Neural cell (in vitro differentiated cells): Measurements from ENCODE around the gene ARFRP1. TPM values are rescaled to one million over a fixed set of nuclear protein-coding genes. Genes with fewer than 3 reads are reported as not detected.

Experiments used
- H2AFZ ChIP-seq: fragments of 200-600, 300-800 bp; sonication (generic), shearing (Covaris generic); 2 replicates; pipeline ENCODE4 v1.6.0; 2014; ENCODE audit warnings: low read depth, mild to moderate bottlenecking, antibody characterized with exemption, low read length, moderate library complexity
- H3F3A ChIP-seq: fragments of 200-600 bp; shearing (Covaris generic); 2 replicates; pipeline ENCODE4 v1.6.1; 2016; ENCODE audit warnings: mild to moderate bottlenecking, moderate library complexity, mixed read lengths, antibody characterized with exemption, low read length; ENCODE audit not compliant: insufficient read depth, poor library complexity, severe bottlenecking
- H3K27ac ChIP-seq: fragments of 200-600, 300-800 bp; sonication (generic), shearing (Covaris generic); 2 replicates; pipeline ENCODE4 v1.5.1; 2014; ENCODE audit warnings: mild to moderate bottlenecking, low read length, moderate library complexity
- H3K27me3 ChIP-seq: fragments of 300-800, 200-600 bp; sonication (generic), shearing (Covaris generic); 2 replicates; pipeline ENCODE4 v1.6.0; 2014; ENCODE audit warnings: mild to moderate bottlenecking, low read depth, low read length, moderate library complexity; ENCODE audit not compliant: insufficient read depth
- H3K36me3 ChIP-seq: fragments of 300-800, 200-600 bp; sonication (generic), shearing (Covaris generic); 2 replicates; pipeline ENCODE4 v1.5.1; 2014; ENCODE audit warnings: mild to moderate bottlenecking, antibody characterized with exemption, low read length, moderate library complexity; ENCODE audit not compliant: insufficient read depth
- H3K4me2 ChIP-seq: fragments of 300-800, 200-600 bp; sonication (generic), shearing (Covaris generic); 2 replicates; pipeline ENCODE4 v1.6.0; 2014; ENCODE audit warnings: mild to moderate bottlenecking, low read length
- H3K4me3 ChIP-seq: fragments of 300-800, 200-600 bp; sonication (generic), shearing (Covaris generic); 2 replicates; pipeline ENCODE4 v1.5.1; 2014; ENCODE audit warnings: mild to moderate bottlenecking, low read length, moderate library complexity
- H3K79me2 ChIP-seq: fragments of 200-600 bp; shearing (Covaris generic); replicated peaks from 2 replicates; pipeline ENCODE4 v1.6.0; 2014; ENCODE audit warnings: mild to moderate bottlenecking, low read length, moderate library complexity; ENCODE audit not compliant: insufficient read depth
- H3K9ac ChIP-seq: fragments of 300-800, 200-600 bp; sonication (generic), shearing (Covaris generic); 2 replicates; pipeline ENCODE4 v1.6.1; 2016; ENCODE audit warnings: mild to moderate bottlenecking, low read length, mixed read lengths
- H3K9me2 ChIP-seq: fragments of 200-600 bp; shearing (Covaris generic); 2 replicates; pipeline ENCODE4 v1.6.1; 2016; ENCODE audit warnings: mild to moderate bottlenecking, low read length, mixed read lengths; ENCODE audit not compliant: insufficient read depth
- H3K9me3 ChIP-seq: fragments of 200-600, 300-800 bp; sonication (generic), shearing (Covaris generic); 2 replicates; pipeline ENCODE4 v1.6.1; 2016; ENCODE audit warnings: mild to moderate bottlenecking, mixed run types, low read length, moderate library complexity, mixed read lengths
- H4K20me1 ChIP-seq: fragments of 200-600 bp; shearing (Covaris generic); 2 replicates; pipeline ENCODE4 v1.6.1; 2016; ENCODE audit warnings: mild to moderate bottlenecking, mixed run types; ENCODE audit not compliant: insufficient read depth
- CTCF ChIP-seq: fragments of 450-650 bp; IDR thresholded peaks from 2 replicates; pipeline ENCODE4 v1.5.1; 2014; ENCODE audit warnings: antibody characterized with exemption, mild to moderate bottlenecking, moderate library complexity; ENCODE audit not compliant: poor library complexity, severe bottlenecking
- EP300 ChIP-seq: fragments of 450-650 bp; conservative IDR thresholded peaks from 2 replicates; pipeline ENCODE4 v1.6.1; 2014; ENCODE audit warnings: antibody characterized with exemption, mild to moderate bottlenecking, moderate library complexity; ENCODE audit not compliant: poor library complexity, severe bottlenecking
- EZH2 ChIP-seq: fragments of 200-600, 300-800 bp; shearing (Covaris generic), sonication (generic); IDR thresholded peaks from 2 replicates; pipeline ENCODE4 v1.6.1; 2014; ENCODE audit warnings: antibody characterized with exemption, low read length, borderline replicate concordance, mild to moderate bottlenecking; ENCODE audit not compliant: insufficient read depth, poor library complexity, severe bottlenecking
- MXI1 ChIP-seq: fragments of 450-650 bp; conservative IDR thresholded peaks from 2 replicates; pipeline ENCODE4 v1.6.1; 2014; ENCODE audit warnings: antibody characterized with exemption, mild to moderate bottlenecking; ENCODE audit not compliant: poor library complexity, severe bottlenecking
- POLR2AphosphoS5 ChIP-seq: IDR thresholded peaks from 2 replicates; pipeline ENCODE4 v1.6.1; 2012
- RAD21 ChIP-seq: fragments of 450-650 bp; conservative IDR thresholded peaks from 2 replicates; pipeline ENCODE4 v1.6.1; 2014; ENCODE audit warnings: antibody characterized with exemption, mild to moderate bottlenecking, moderate library complexity
- REST ChIP-seq: IDR thresholded peaks from 2 replicates; pipeline ENCODE4 v1.6.1; 2012; ENCODE audit warnings: borderline replicate concordance
- SMC3 ChIP-seq: fragments of 450-650 bp; conservative IDR thresholded peaks from 2 replicates; pipeline ENCODE4 v1.6.1; 2014; ENCODE audit warnings: antibody characterized with exemption, mild to moderate bottlenecking, moderate library complexity; ENCODE audit not compliant: poor library complexity
- TAF1 ChIP-seq: IDR thresholded peaks from 2 replicates; pipeline ENCODE4 v1.6.1; 2012; ENCODE audit warnings: low read depth
- polyA plus RNA-seq: library from polyadenylated mRNA; depleted of rRNA; stranded (reverse); fragments of >200 nt; gene quantifications from 2 replicates; pipeline ENCODE4 v1.2.3, GENCODE V29; 2014

ARFRP1 gene
- polyA plus RNA-seq, 1 donor from 2014 or later = 70.9 TPM

- no peaks in the 10 kb centered on the region for H4K20me1 ChIP-seq
- no peak overlapping the region for H3K27ac ChIP-seq
- H3K36me3 ChIP-seq = no peaks in the 10 kb centered on the region
- no peaks in the 10 kb centered on the region for H3F3A ChIP-seq
- TF ChIP-seq RAD21 (no peak), SMC3 (no peak), CTCF (no peak), MXI1 (no peak), EP300 (no peak), REST (no peak), EZH2 (no peak), TAF1 (no peak), POLR2AphosphoS5 (no peak)
- no peak overlapping the region for H3K4me2 ChIP-seq
- no peak overlapping the region for H3K9ac ChIP-seq
- no peaks in the 10 kb centered on the region for H3K27me3 ChIP-seq
- H3K9me3 ChIP-seq = no peaks in the 10 kb centered on the region
- H3K9me2 ChIP-seq = no peaks in the 10 kb centered on the region
- H3K79me2 ChIP-seq = no peaks in the 10 kb centered on the region
- no peak overlapping the region for H2AFZ ChIP-seq
- H3K4me3 ChIP-seq = no peak overlapping the region
Measured at GRCh38 chr20:63675681-63676368, 32.0 kb downstream of the ARFRP1 start.

GRCh38 chr20:63673951-63674350, 33.8 kb downstream of the ARFRP1 start:
- H3K27me3 ChIP-seq = no peaks in the 10 kb centered on the region
- H3K4me3 ChIP-seq = no peak overlapping the region
- H3K9me2 ChIP-seq = no peaks in the 10 kb centered on the region
- no peak overlapping the region for H3K9ac ChIP-seq
- no peak overlapping the region for H3K27ac ChIP-seq
- no peak overlapping the region for H2AFZ ChIP-seq
- no peaks in the 10 kb centered on the region for H3F3A ChIP-seq
- TF ChIP-seq REST (no peak), POLR2AphosphoS5 (no peak), RAD21 (no peak), MXI1 (no peak), SMC3 (no peak), EP300 (no peak), TAF1 (no peak), EZH2 (no peak), CTCF (no peak)
- no peaks in the 10 kb centered on the region for H3K9me3 ChIP-seq
- H3K4me2 ChIP-seq = no peak overlapping the region
- no peaks in the 10 kb centered on the region for H3K79me2 ChIP-seq
- no peaks in the 10 kb centered on the region for H4K20me1 ChIP-seq
- H3K36me3 ChIP-seq = no peaks in the 10 kb centered on the region
